HS-5 (cell line): Measurements from ENCODE around the gene TSNAX.
A peak's percentile ranks its signal among the peaks of the same experiment; 100 is the strongest.
"Not testable (repeated sequence)": the region's sequence is repeated elsewhere in the genome, so short reads cannot be mapped to it uniquely, and the experiment has no call there.

Experiments
- DNase-seq: peaks from one replicate; pipeline ENCODE4 v3.0.0-alpha.2; 2012; ENCODE audit warnings: low read depth

The TSNAX gene

GRCh38 chr1:231528172-231529029, at the start of gene TSNAX:
TSS of gene TSNAX (plus strand) at chr1:231528669. CDS start at chr1:231528811, 142 bp downstream.
- DNase-seq = peak; percentile 85

GRCh38 chr1:231478811-231479210, 49.7 kb upstream of the TSNAX start:
- no peak for DNase-seq

- DNase-seq = no peak
These were observed 48.5 kb upstream of the TSNAX start for GRCh38 chr1:231480008-231480407.

GRCh38 chr1:231481289-231481688, 47.2 kb upstream of the TSNAX start:
- no peak for DNase-seq

- DNase-seq = no peak
These were observed 43.3 kb upstream of the TSNAX start for GRCh38 chr1:231485029-231485784.

GRCh38 chr1:231487019-231487418, 41.5 kb upstream of the TSNAX start:
- DNase-seq = peak; percentile 33

- DNase-seq = no peak
These were observed 40.6 kb upstream of the TSNAX start for GRCh38 chr1:231487910-231488309.

GRCh38 chr1:231493421-231494185, 34.9 kb upstream of the TSNAX start:
- DNase-seq = peak; percentile 28

GRCh38 chr1:231494439-231495110, 33.9 kb upstream of the TSNAX start:
- DNase-seq = no peak

GRCh38 chr1:231497629-231498152, 30.8 kb upstream of the TSNAX start:
- no peak for DNase-seq

- DNase-seq = no peak
These were observed 29.2 kb upstream of the TSNAX start for GRCh38 chr1:231499148-231499763.

GRCh38 chr1:231500666-231501065, 27.8 kb upstream of the TSNAX start:
- DNase-seq = no peak

GRCh38 chr1:231503168-231503567, 25.3 kb upstream of the TSNAX start:
- not testable (repeated sequence) for DNase-seq

GRCh38 chr1:231507476-231508355, 20.8 kb upstream of the TSNAX start:
- DNase-seq = no peak

GRCh38 chr1:231508497-231508896, 20.0 kb upstream of the TSNAX start:
- DNase-seq = no peak

- no peak for DNase-seq
These were observed 19.5 kb upstream of the TSNAX start for GRCh38 chr1:231508941-231509340.

GRCh38 chr1:231512147-231512698, 16.2 kb upstream of the TSNAX start:
- peak; percentile 82 for DNase-seq

GRCh38 chr1:231515748-231516147, 12.7 kb upstream of the TSNAX start:
- no peak for DNase-seq

GRCh38 chr1:231517076-231517475, 11.4 kb upstream of the TSNAX start:
- DNase-seq = no peak
